Omental fat pad (tissue), 4 donors: ENCODE measurements around the gene CAPN10. TPM values are rescaled to one million over a fixed set of nuclear protein-coding genes. Genes with fewer than 3 reads are reported as not detected.

Experiments used
- ATAC-seq: fragments of 150-250 bp; one replicate; pipeline ENCODE4 v1.9.1; 2016; ENCODE audit warnings: mild to moderate bottlenecking, moderate library complexity; ENCODE audit not compliant: low FRiP score
- DNase-seq: peaks from one replicate; pipeline ENCODE4 v3.0.0-alpha.2; 2019; ENCODE audit warnings: low spot score
- total RNA-seq, 4 donors: library from RNA; depleted of rRNA; stranded (reverse); fragments of >200 nt; gene quantifications; one replicate each; pipeline ENCODE4 v1.1.0, GENCODE V29; 2016
- TF ChIP-seq, protein P1 (sequence below), 3 donors: fragments of 450-650 bp; IDR thresholded peaks; one replicate each; pipeline ENCODE4 v1.5.1; 2016 to 2017; ENCODE audit warnings: antibody characterized with exemption in 3 of 3, mild to moderate bottlenecking in 3 of 3, moderate library complexity in 2 of 3

The CAPN10 gene
- total RNA-seq, 4 donors from 2014 or later, result 11.6 to 22.6 (median 17.7) TPM

DNA sequence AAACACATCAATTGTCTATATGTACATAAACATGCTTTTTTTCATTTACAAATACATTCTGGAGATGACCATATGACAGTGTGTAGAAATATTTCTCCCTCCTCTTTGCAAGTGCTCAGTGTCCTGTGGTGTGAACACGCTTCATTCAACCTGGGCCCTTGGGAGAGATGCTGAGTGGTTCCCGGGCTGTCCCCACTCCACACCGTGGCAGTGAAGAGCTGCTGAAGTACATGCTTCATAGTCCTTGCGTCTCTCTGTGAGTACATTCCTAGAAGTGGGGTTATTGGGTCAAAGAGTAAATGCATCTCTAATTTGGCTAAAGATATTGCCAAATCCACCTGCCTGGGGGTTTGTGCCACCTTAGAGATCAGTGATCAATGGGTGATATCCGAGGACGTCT lies 32.2 kb downstream of the CAPN10 start:
- no peak for DNase-seq
- TF ChIP-seq, protein P1, sequence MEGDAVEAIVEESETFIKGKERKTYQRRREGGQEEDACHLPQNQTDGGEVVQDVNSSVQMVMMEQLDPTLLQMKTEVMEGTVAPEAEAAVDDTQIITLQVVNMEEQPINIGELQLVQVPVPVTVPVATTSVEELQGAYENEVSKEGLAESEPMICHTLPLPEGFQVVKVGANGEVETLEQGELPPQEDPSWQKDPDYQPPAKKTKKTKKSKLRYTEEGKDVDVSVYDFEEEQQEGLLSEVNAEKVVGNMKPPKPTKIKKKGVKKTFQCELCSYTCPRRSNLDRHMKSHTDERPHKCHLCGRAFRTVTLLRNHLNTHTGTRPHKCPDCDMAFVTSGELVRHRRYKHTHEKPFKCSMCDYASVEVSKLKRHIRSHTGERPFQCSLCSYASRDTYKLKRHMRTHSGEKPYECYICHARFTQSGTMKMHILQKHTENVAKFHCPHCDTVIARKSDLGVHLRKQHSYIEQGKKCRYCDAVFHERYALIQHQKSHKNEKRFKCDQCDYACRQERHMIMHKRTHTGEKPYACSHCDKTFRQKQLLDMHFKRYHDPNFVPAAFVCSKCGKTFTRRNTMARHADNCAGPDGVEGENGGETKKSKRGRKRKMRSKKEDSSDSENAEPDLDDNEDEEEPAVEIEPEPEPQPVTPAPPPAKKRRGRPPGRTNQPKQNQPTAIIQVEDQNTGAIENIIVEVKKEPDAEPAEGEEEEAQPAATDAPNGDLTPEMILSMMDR (IDR thresholded peaks at IDR 0.05), result no peak
- no peak for ATAC-seq

DNA sequence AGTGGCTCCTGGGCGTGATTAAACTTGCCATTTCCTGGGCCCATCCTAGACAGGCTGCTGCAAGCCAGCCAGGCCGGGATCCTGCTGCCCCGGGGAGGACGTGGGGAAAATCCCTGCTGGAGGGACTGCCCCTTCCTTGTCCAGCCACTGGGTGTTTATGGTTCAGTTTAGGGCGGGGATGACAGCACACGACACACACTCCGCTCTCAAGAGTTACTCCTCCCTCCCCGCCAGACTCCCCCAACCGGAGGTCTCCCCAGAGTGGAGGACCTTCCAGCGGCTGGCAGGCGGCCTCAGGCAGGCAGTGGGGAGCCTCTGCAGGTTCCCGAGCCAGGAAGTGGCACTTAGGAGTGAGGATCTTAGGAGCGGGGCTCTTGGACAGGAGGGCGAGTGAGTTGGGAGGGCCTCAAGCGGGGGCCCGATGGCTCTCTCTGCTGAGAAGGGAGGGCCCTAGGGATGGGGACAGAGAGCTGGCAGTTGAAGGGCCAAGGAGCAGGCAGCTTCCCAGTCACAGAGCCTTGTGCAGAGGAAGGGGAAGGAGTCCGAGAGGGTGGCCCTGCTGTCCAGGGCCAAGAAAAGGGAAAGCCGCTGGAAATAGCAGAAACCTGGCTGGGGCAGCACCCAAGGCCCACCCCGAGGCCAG lies 33.1 kb downstream of the CAPN10 start:
- no peak for DNase-seq
- no peak for ATAC-seq
- TF ChIP-seq, protein P1 (IDR thresholded peaks at IDR 0.05), result no peak

DNA sequence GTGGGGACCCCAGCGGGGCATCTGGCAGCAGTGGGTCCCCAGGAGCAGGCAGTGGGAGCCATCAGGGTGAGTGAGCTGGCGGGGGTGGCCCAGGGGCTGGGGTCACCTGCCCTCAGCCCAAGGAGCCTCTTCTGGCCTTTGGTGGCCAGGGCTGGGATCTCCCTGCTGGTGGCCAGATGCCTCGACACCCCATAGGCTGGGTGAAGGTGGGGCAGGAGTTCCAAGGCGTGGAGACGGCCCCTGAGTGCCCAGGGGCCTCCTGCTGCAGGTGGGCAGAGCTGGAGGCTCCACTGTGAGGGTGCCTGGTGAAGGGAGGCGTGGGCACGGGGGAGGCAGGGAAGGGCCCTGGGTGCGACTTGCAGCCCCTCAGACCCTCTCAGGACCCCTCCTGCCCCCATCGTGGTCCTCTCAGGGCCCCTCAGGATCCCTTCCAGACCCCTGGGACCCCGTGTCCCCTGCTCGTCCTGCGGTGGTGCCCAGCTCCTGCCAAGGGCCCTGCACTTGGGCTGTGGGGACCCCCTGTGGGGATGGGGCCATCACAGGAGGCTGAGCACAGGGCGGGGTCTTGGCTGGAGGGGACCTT lies 33.7 kb downstream of the CAPN10 start:
- DNase-seq (no peak), ATAC-seq (no peak)
- TF ChIP-seq, protein P1 (IDR thresholded peaks at IDR 0.05), result no peak

DNA sequence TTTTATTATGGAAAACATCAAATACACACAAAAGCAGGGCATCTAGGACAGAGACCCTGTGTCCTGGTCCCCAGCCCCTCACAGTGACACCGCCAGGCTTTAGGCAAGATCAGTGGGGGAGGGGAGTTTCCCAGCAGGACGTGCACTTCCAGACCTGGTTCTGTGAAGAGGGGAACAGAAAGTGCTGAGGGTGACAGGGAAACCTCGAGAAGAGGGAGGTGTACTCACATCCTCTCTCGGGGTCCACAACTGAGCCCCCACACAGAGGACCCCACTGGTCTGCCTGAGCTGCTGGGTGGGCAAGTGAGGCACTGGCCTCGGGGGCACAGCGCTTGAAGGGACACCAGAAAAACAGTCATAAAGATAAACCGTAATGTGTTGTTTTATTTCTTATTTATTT lies 34.3 kb downstream of the CAPN10 start:
- ATAC-seq (no peak), DNase-seq (no peak)
- TF ChIP-seq, protein P1 (IDR thresholded peaks at IDR 0.05), result no peak

DNA sequence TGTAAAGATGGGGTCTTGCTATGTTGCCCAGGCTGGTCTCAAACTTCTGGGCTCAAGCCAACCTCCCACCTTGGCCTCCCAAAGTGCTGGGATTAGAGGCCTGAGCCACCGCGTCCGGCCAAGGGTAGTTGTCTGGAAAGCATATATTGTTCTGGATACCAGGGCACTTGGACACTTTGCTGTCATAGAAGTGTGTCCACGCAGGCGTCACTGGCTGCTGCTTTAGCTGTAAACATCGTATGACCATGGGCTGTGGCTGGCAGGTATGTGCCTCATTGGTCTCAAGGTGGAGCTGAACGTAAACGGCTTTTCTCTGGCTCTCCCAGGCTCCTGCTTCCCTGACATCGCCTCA lies 35.5 kb downstream of the CAPN10 start:
- DNase-seq, result no peak
- ATAC-seq, result no peak

DNA sequence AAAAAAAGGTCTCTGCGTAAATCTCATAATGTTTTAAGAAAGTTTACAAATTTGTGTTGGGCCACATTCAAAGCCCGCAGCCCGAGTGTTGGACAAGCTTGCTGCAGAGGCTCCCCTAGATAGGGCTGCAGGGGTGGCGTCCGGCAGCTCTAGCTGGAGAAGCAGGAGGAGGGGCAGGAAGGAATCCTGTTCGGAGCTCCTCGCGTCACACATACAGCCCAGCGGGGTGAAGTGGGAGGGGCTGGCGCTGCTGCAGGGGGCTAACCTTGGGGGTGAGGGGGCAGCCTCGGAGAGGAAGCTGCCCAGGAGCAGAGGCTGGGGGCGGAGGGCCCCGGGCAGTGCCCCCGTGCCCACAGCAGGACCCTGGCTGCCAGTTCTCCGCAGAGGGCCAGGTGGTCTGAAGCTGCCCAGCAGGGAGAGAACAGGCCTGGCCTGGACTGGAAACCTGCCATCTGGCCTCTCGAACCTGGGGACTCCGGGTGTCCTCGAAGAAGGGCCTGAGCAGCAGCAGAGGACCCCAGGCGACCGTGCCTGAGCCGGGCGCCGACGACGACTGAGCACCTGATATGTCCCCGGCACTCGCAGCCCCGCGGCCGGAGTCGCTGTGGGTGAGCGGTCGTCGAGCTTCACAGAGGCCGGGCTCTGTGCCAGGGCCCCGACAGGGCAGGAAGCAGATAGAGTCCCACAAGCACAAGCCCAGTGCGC lies 36.1 kb downstream of the CAPN10 start:
- TF ChIP-seq, protein P1 (IDR thresholded peaks at IDR 0.05), result no peak
- ATAC-seq (no peak), DNase-seq (no peak)

More for the DNA sequence above, 35.5 kb downstream of the CAPN10 start:
- TF ChIP-seq, protein P1 (IDR thresholded peaks at IDR 0.05), result no peak
